ENCODE results near the gene PIP5K1A.

PIP5K1A gene

GRCh38 chr1:151281225-151281968, 83.0 kb downstream of the PIP5K1A start:
- peak overlapping the region; percentile 72 for H2AFZ ChIP-seq (ENCODE audit: low read depth, low read length, severe bottlenecking)
- H3K9ac ChIP-seq (ENCODE audit: low read length): peak overlapping the region; percentile 74
- no peaks in the 10 kb centered on the region for H4K20me1 ChIP-seq (ENCODE audit: low read depth, low read length)
- H3K27ac ChIP-seq (ENCODE audit: low read depth, low read length): peak overlapping the region; percentile 94
- peak overlapping the region; percentile 78 for H3K4me3 ChIP-seq (ENCODE audit: insufficient read depth, low read length, poor library complexity, severe bottlenecking)
- peak overlapping the region; percentile 69 for H3K4me2 ChIP-seq (ENCODE audit: low read depth, low read length, poor library complexity, severe bottlenecking)
- no peaks in the 10 kb centered on the region for H3K9me2 ChIP-seq (replicated peaks; ENCODE audit: insufficient read depth, low read length)
- no peak for TF ChIP-seq CTCF (IDR thresholded peaks at IDR 0.05; ENCODE audit: insufficient read depth, low read length, poor library complexity, severe bottlenecking)
- TF ChIP-seq EZH2phosphoT487 (conservative IDR thresholded peaks at IDR 0.05; ENCODE audit: low read length): no peak
- peaks cover 8% of the 10 kb centered on the region for H3F3A ChIP-seq (ENCODE audit: insufficient read depth)
- H3K36me3 ChIP-seq (ENCODE audit: low read length): no peaks in the 10 kb centered on the region
- no peaks in the 10 kb centered on the region for H3K27me3 ChIP-seq (ENCODE audit: low read length)
- H3K9me3 ChIP-seq (ENCODE audit: insufficient read depth, low read length): no peaks in the 10 kb centered on the region
- peaks cover 27% of the 10 kb centered on the region for H3K79me2 ChIP-seq (ENCODE audit: insufficient read depth, low read length)

GRCh38 chr1:151281969-151282882, 83.9 kb downstream of the PIP5K1A start, which contains the start of gene ZNF687:
ZNF687 (plus strand) TSS chr1:151282299; CDS start chr1:151286292, 3,993 bp downstream.
- Histone ChIP-seq H2AFZ (ENCODE audit: low read depth, low read length, severe bottlenecking) (peak within 1 kb of the TSS; percentile 72), H3K9ac (ENCODE audit: low read length) (peak within 1 kb of the TSS; percentile 74), H3K27me3 (ENCODE audit: low read length) (no peaks in the 10 kb centered on the region), H3K4me3 (ENCODE audit: insufficient read depth, low read length, poor library complexity, severe bottlenecking) (peak within 1 kb of the TSS; percentile 92), H4K20me1 (ENCODE audit: low read depth, low read length) (no peaks in the 10 kb centered on the region), H3K9me2 (replicated peaks; ENCODE audit: insufficient read depth, low read length) (no peaks in the 10 kb centered on the region), H3F3A (ENCODE audit: insufficient read depth) (peaks cover 8% of the 10 kb centered on the region), H3K36me3 (ENCODE audit: low read length) (no peaks in the 10 kb centered on the region), H3K79me2 (ENCODE audit: insufficient read depth, low read length) (peaks cover 27% of the 10 kb centered on the region), H3K4me2 (ENCODE audit: low read depth, low read length, poor library complexity, severe bottlenecking) (peak within 1 kb of the TSS; percentile 87), H3K9me3 (ENCODE audit: insufficient read depth, low read length) (no peaks in the 10 kb centered on the region), H3K27ac (ENCODE audit: low read depth, low read length) (peak within 1 kb of the TSS; percentile 94)
- TF ChIP-seq EZH2phosphoT487 (conservative IDR thresholded peaks at IDR 0.05; ENCODE audit: low read length) (no peak), CTCF (IDR thresholded peaks at IDR 0.05; ENCODE audit: insufficient read depth, low read length, poor library complexity, severe bottlenecking) (no peak)

GRCh38 chr1:151282883-151283725, 84.8 kb downstream of the PIP5K1A start:
- no peaks in the 10 kb centered on the region for H3K27me3 ChIP-seq (ENCODE audit: low read length)
- H4K20me1 ChIP-seq (ENCODE audit: low read depth, low read length): no peaks in the 10 kb centered on the region; the same call in 1 of the 2 replicates
- H3K9me2 ChIP-seq (replicated peaks; ENCODE audit: insufficient read depth, low read length): no peaks in the 10 kb centered on the region
- H3K4me3 ChIP-seq (ENCODE audit: insufficient read depth, low read length, poor library complexity, severe bottlenecking): peak overlapping the region; percentile 92
- peaks cover 8% of the 10 kb centered on the region for H3F3A ChIP-seq (ENCODE audit: insufficient read depth)
- peak overlapping the region; percentile 87 for H3K4me2 ChIP-seq (ENCODE audit: low read depth, low read length, poor library complexity, severe bottlenecking)
- H3K79me2 ChIP-seq (ENCODE audit: insufficient read depth, low read length): peaks cover 27% of the 10 kb centered on the region
- TF ChIP-seq CTCF (IDR thresholded peaks at IDR 0.05; ENCODE audit: insufficient read depth, low read length, poor library complexity, severe bottlenecking): no peak
- H3K9ac ChIP-seq (ENCODE audit: low read length): peak overlapping the region; percentile 74
- H3K36me3 ChIP-seq (ENCODE audit: low read length): no peaks in the 10 kb centered on the region
- H3K27ac ChIP-seq (ENCODE audit: low read depth, low read length): peak overlapping the region; percentile 73
- H3K9me3 ChIP-seq (ENCODE audit: insufficient read depth, low read length): no peaks in the 10 kb centered on the region
- no peak overlapping the region for H2AFZ ChIP-seq (ENCODE audit: low read depth, low read length, severe bottlenecking)
